Measurements from ENCODE around the gene NPB. TPM values are rescaled to one million over a fixed set of nuclear protein-coding genes. Genes with fewer than 3 reads are reported as not detected.

The NPB gene
- total RNA-seq (under 1 TPM in 1 of 2 experiments, not detected in 1; 0.20 TPM), total RNA-seq (0 to 1.0 (median 0.21) reads per million in 172 experiments)
- 0.05 TPM for polyA plus RNA-seq (2013, experiment 1 of 2)
- polyA plus RNA-seq (2013, experiment 2 of 2): 0.22 TPM

DNA sequence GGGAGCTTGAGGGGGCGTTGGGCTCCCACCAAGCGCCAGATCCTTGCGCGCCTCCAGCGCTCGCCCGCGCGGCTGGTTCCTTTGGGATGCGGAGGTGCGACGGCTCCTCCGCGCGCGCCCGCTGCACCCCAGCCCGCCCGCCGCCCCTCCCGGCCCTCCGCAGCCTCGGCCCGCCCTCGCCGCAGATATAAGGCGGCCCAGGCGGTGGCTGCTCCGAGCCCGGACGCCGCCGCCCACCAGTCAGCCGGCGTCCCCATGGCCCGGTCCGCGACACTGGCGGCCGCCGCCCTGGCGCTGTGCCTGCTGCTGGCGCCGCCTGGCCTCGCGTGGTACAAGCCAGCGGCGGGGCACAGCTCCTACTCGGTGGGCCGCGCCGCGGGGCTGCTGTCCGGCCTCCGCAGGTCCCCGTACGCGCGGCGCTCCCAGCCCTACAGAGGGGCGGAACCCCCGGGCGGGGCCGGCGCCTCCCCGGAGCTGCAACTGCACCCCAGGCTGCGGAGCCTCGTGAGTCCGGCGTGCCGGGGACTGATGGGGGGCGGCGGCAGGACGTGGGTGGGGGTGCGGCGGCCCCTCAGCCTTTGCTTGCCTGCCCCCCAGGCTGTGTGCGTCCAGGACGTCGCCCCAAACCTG lies at the start of gene NPB:
Gene NPB (plus strand): TSS at position 216 of the 630 bp plus-strand sequence. CDS start 40 bp downstream, at position 256.
- intact Hi-C loops (cut with DNase I, micrococcal nuclease): no loop called here
- CTCF ChIA-PET: no interaction called here
- Histone ChIP-seq H3K27me3 (ENCODE audit: control insufficient read depth in 1 of 2, insufficient read depth in 2 of 2, low read length in 2 of 2) (peaks cover 7 to 11% of the 10 kb centered on the region in 2 experiments), H3K27ac (ENCODE audit: low read depth in 1 of 2, low read length in 2 of 2) (no peak within 1 kb of the TSS), H3K4me1 (ENCODE audit: insufficient read depth, low read length) (peaks cover 14% of the 10 kb centered on the region), H3K9me3 (ENCODE audit: control insufficient read depth in 1 of 2, insufficient read depth in 1 of 2, low read length in 2 of 2) (peaks cover 0 to 5% of the 10 kb centered on the region in 2 experiments), H3K36me3 (ENCODE audit: insufficient read depth, low read length) (peaks cover 37% of the 10 kb centered on the region), H3K4me3 (ENCODE audit: low read length) (no peak within 1 kb of the TSS)
- Mint-ChIP-seq H3K36me3 (ENCODE audit: low read depth) (peaks cover 34% of the 10 kb centered on the region), H3K4me3 (no peak within 1 kb of the TSS), H3K4me1 (ENCODE audit: low read depth) (peaks cover 8% of the 10 kb centered on the region), H3K9me3 (no peaks in the 10 kb centered on the region), H3K27ac (no peak within 1 kb of the TSS), H3K27me3 (peaks cover 13% of the 10 kb centered on the region)
- ATAC-seq (ENCODE audit: poor library complexity): peak; percentile 46
- TF ChIP-seq, protein P1, sequence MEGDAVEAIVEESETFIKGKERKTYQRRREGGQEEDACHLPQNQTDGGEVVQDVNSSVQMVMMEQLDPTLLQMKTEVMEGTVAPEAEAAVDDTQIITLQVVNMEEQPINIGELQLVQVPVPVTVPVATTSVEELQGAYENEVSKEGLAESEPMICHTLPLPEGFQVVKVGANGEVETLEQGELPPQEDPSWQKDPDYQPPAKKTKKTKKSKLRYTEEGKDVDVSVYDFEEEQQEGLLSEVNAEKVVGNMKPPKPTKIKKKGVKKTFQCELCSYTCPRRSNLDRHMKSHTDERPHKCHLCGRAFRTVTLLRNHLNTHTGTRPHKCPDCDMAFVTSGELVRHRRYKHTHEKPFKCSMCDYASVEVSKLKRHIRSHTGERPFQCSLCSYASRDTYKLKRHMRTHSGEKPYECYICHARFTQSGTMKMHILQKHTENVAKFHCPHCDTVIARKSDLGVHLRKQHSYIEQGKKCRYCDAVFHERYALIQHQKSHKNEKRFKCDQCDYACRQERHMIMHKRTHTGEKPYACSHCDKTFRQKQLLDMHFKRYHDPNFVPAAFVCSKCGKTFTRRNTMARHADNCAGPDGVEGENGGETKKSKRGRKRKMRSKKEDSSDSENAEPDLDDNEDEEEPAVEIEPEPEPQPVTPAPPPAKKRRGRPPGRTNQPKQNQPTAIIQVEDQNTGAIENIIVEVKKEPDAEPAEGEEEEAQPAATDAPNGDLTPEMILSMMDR (IDR thresholded peaks at IDR 0.05): no peak
- peak in 1 of 14 experiments; percentile 29 for DNase-seq
- POLR2A ChIA-PET: interaction anchor here (0.6 kb wide), 2 partner anchors 37 to 121 kb away, joined by 3 read pairs; partner anchors contain the start of gene LRRC45

DNA sequence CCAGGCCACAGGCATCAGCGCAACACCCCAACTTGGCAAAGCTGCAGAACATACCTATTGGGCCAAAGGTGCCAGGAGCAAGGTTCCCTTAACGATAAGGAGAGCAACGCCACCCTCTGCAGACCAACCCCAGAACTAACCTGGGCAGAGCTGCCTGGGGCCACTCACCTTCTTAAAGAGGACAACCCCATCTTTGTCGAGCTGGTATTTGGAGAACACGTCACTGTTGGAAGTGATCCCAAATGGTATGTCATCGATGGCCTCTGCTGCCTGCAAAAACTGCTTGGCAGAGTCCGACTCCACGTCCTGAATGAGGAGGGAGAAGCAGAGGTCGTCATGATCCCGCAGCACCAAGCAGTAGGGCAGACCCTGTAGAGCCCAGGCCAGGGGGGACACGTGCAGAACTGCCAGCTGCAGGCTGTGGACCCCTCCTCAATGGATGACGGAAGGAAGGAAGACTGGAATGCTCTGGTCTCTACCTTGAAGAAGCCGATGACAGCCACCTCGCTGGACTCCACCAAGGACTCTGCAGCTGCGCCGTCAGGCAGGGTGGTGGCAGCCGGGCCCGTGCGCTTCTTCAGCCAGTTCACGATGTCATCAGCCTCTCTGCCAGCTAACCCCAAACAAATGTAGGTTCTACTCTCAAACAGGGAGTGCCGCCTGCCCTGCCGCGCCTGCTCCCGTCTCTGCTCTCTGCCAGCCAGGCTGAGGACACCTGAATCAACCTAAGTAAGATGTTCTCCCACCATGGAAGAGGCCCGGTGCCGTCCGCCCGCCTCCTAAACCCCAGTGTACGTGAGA lies 46.9 kb upstream of the NPB start:
- peaks cover 47% of the 10 kb centered on the region for H3K36me3 Mint-ChIP-seq (ENCODE audit: low read depth)
- ATAC-seq (ENCODE audit: poor library complexity): peak; percentile 37

More for the DNA sequence above, 46.9 kb upstream of the NPB start:
- H3K4me1 ChIP-seq (ENCODE audit: insufficient read depth, low read length): peaks cover 27% of the 10 kb centered on the region
- Mint-ChIP-seq H3K4me1 (ENCODE audit: low read depth) (peaks cover 12% of the 10 kb centered on the region), H3K27ac (no peak overlapping the region), H3K27me3 (no peaks in the 10 kb centered on the region), H3K4me3 (no peak overlapping the region), H3K9me3 (no peaks in the 10 kb centered on the region)
- no peaks in the 10 kb centered on the region for H3K9me3 ChIP-seq (ENCODE audit: control insufficient read depth in 1 of 2, insufficient read depth in 1 of 2, low read length in 2 of 2)
- CTCF ChIA-PET: interaction anchor here (0.7 to 0.9 kb wide), 2 partner anchors 9 to 11 kb away, joined by 3 read pairs; no protein-coding TSS in a partner anchor
- no peaks in the 10 kb centered on the region for H3K27me3 ChIP-seq (ENCODE audit: control insufficient read depth in 1 of 2, insufficient read depth in 2 of 2, low read length in 2 of 2)
- intact Hi-C loops (cut with DNase I, micrococcal nuclease): loop anchor here in 1 of 2 experiments (5.0 kb wide), 1 partner anchor 173 kb away; the partner anchor contains the start of genes ARL16 and HGS
- peak in 2 of 14 experiments; percentile 26 to 40 for DNase-seq
- no peak overlapping the region for H3K27ac ChIP-seq (ENCODE audit: low read depth in 1 of 2, low read length in 2 of 2)
- TF ChIP-seq, protein P1 (IDR thresholded peaks at IDR 0.05): no peak
- POLR2A ChIA-PET: interaction anchor here (0.6 kb wide), 1 partner anchor 82 kb away, joined by 4 read pairs; no protein-coding TSS in a partner anchor
- H3K36me3 ChIP-seq (ENCODE audit: insufficient read depth, low read length): peaks cover 71% of the 10 kb centered on the region
- H3K4me3 ChIP-seq (ENCODE audit: low read length): no peak overlapping the region
